CD14-positive monocyte (primary cell): ENCODE results near the gene SRRT. TPM values are rescaled to one million over a fixed set of nuclear protein-coding genes. Genes with fewer than 3 reads are reported as not detected.

Source experiments
- DNase-seq, 3 donors: peaks; one replicate each; pipeline ENCODE4 v3.0.0-alpha.2; 2011 to 2022
- H2AFZ ChIP-seq: 2 replicates; pipeline ENCODE4 v1.6.0; 2012; ENCODE audit warnings: mild to moderate bottlenecking, low read depth, low read length, inconsistent platforms; ENCODE audit not compliant: insufficient read depth, poor library complexity, severe bottlenecking
- H3K27ac ChIP-seq, 2 donors: 1 replicate in 1 of 2; 2 replicates in 1 of 2; pipeline ENCODE4 v1.5.1; 2012 to 2013; ENCODE audit warnings: low read length in 2 of 2, control low read depth in 1 of 2, inconsistent platforms in 1 of 2, low read depth in 1 of 2, mild to moderate bottlenecking in 1 of 2
- H3K27me3 ChIP-seq, 2 donors: one replicate each; pipeline versions ENCODE4 v1.6.0 to v1.6.1; 2011 to 2013; ENCODE audit warnings: low read length in 2 of 2; ENCODE audit not compliant: control insufficient read depth in 2 of 2, insufficient read depth in 2 of 2
- H3K36me3 ChIP-seq, 2 donors: replicated peaks in 1 of 2; 1 replicate in 1 of 2; 2 replicates in 1 of 2; pipeline versions ENCODE4 v1.5.1 to v1.6.1; 2012 to 2013; ENCODE audit warnings: low read length in 2 of 2, control low read depth in 1 of 2, inconsistent platforms in 1 of 2, mild to moderate bottlenecking in 1 of 2; ENCODE audit not compliant: insufficient read depth in 2 of 2, control insufficient read depth in 1 of 2
- H3K4me1 ChIP-seq, 2 donors: 1 replicate in 1 of 2; 2 replicates in 1 of 2; pipeline versions ENCODE4 v1.5.1 to v1.6.1; 2012 to 2013; ENCODE audit warnings: low read length in 2 of 2, control low read depth in 1 of 2, inconsistent platforms in 1 of 2, mild to moderate bottlenecking in 1 of 2, moderate library complexity in 1 of 2; ENCODE audit not compliant: insufficient read depth in 2 of 2, control insufficient read depth in 1 of 2
- H3K4me2 ChIP-seq: replicated peaks from 2 replicates; pipeline ENCODE3; 2012; ENCODE audit warnings: low read length, moderate library complexity, mild to moderate bottlenecking; ENCODE audit not compliant: poor library complexity, severe bottlenecking; ENCODE audit errors: extremely low read depth
- H3K4me3 ChIP-seq, 3 experiments: fragments of 200-600 bp in 1 of 3; sonication (generic) in 1 of 3; replicated peaks in 1 of 3; 1 replicate in 2 of 3; 2 replicates in 1 of 3; pipeline ENCODE4 v1.5.1; 2011 to 2013; ENCODE audit warnings: low read length in 3 of 3, mild to moderate bottlenecking in 3 of 3, control low read depth in 2 of 3, low read depth in 2 of 3, inconsistent platforms in 1 of 3, moderate library complexity in 1 of 3
- H3K79me2 ChIP-seq: 2 replicates; pipeline ENCODE4 v1.6.0; 2012; ENCODE audit warnings: mild to moderate bottlenecking, control low read depth, inconsistent platforms, low read length, moderate library complexity; ENCODE audit not compliant: insufficient read depth
- H3K9ac ChIP-seq: 2 replicates; pipeline ENCODE4 v1.6.0; 2017; ENCODE audit warnings: low read length, mild to moderate bottlenecking; ENCODE audit not compliant: insufficient read depth, poor library complexity, severe bottlenecking
- H3K9me3 ChIP-seq, 2 donors: replicated peaks in 1 of 2; 1 replicate in 1 of 2; 2 replicates in 1 of 2; pipeline versions ENCODE4 v1.5.1 to v1.6.1; 2012 to 2013; ENCODE audit warnings: low read length in 2 of 2, control low read depth in 1 of 2; ENCODE audit not compliant: control insufficient read depth in 1 of 2, insufficient read depth in 1 of 2
- H4K20me1 ChIP-seq: 2 replicates; pipeline ENCODE4 v1.6.0; 2012; ENCODE audit warnings: mild to moderate bottlenecking, low read length, control low read depth, moderate library complexity; ENCODE audit not compliant: insufficient read depth
- H3K27ac Mint-ChIP-seq, 7 donors: one replicate each; pipeline ENCODE4 v1.8.0; 2020; ENCODE audit warnings: mild to moderate bottlenecking in 7 of 7, mixed read lengths in 7 of 7, moderate library complexity in 6 of 7, inconsistent platforms in 2 of 7
- H3K27me3 Mint-ChIP-seq, 3 donors: one replicate each; pipeline ENCODE4 v1.8.0; 2021 to 2022; ENCODE audit warnings: low read depth in 3 of 3, mild to moderate bottlenecking in 3 of 3, mixed read lengths in 3 of 3, moderate library complexity in 3 of 3, inconsistent platforms in 1 of 3
- H3K36me3 Mint-ChIP-seq, 2 donors: one replicate each; pipeline ENCODE4 v1.8.0; 2020; ENCODE audit warnings: mixed read lengths in 2 of 2, inconsistent platforms in 1 of 2, mild to moderate bottlenecking in 1 of 2
- H3K4me1 Mint-ChIP-seq: one replicate; pipeline ENCODE4 v1.8.0; 2020; ENCODE audit warnings: mild to moderate bottlenecking, mixed read lengths
- H3K4me3 Mint-ChIP-seq, 2 donors: one replicate each; pipeline ENCODE4 v1.8.0; 2020; ENCODE audit warnings: mild to moderate bottlenecking in 2 of 2, mixed read lengths in 2 of 2, moderate library complexity in 1 of 2
- H3K9me3 Mint-ChIP-seq, 7 donors: one replicate each; pipeline ENCODE4 v1.8.0; 2020 to 2022; ENCODE audit warnings: mixed read lengths in 7 of 7, mild to moderate bottlenecking in 6 of 7, moderate library complexity in 6 of 7, inconsistent platforms in 2 of 7
- CTCF ChIP-seq: fragments of 200-600 bp; IDR thresholded peaks from one replicate; pipeline ENCODE4 v1.8.0; 2022; ENCODE audit warnings: antibody characterized with exemption, mild to moderate bottlenecking
- WGBS: methylation state at CpG from one replicate; pipeline ENCODE4 v1.1.5; 2013; ENCODE audit warnings: missing lambda C conversion rate; ENCODE audit not compliant: insufficient coverage; 5-methylcytosine and 5-hydroxymethylcytosine counted together
- intact Hi-C, 2 donors: fragments of 100-400 bp; cut with micrococcal nuclease; formaldehyde crosslinking; loops; one replicate each; pipeline versions ENCODE4 v1.15.0 to v1.15.1; 2023
- polyA plus RNA-seq, 3 donors: library from polyadenylated mRNA; depleted of rRNA in 1 of 3; unstranded in 2 of 3; stranded (reverse) in 1 of 3; fragments of 300-500 nt in 2 of 3; fragments of >200 nt in 1 of 3; fragmentation: Illumina TruSeq in 2 of 3; gene quantifications; 1 replicate in 2 of 3; 2 replicates in 1 of 3; pipeline ENCODE4 v1.2.3, GENCODE V29; 2012 to 2021

Gene SRRT
- polyA plus RNA-seq, 3 donors, result 26.9 to 116 (median 29.6) TPM

- peak overlapping the region; percentile 69 for H3K9ac ChIP-seq
- H3K4me2 ChIP-seq, result peak overlapping the region; percentile 88
- intact Hi-C loops, result no loop called here
- H3K36me3 ChIP-seq, result peaks cover 39 to 44% of the 10 kb centered on the region in 2 donors
- WGBS, result under 1% methylated on average over 35 of the region's 46 CpGs
- peaks cover 42% of the 10 kb centered on the region for H3K4me1 Mint-ChIP-seq
- peak; percentile 29 to 49 (median 36) for DNase-seq
- TF ChIP-seq CTCF, result no peak
- no peaks in the 10 kb centered on the region for H3K9me3 Mint-ChIP-seq
- H3K4me1 ChIP-seq, result peaks cover 28 to 38% of the 10 kb centered on the region in 2 donors
- H3K27me3 ChIP-seq, result no peaks in the 10 kb centered on the region
- peaks cover 44 to 45% of the 10 kb centered on the region in 2 donors for H3K36me3 Mint-ChIP-seq
- H3K27me3 Mint-ChIP-seq, result peaks cover 2 to 4% (median 2%) of the 10 kb centered on the region in 3 donors
- H3K27ac ChIP-seq, result peak overlapping the region in 1 of 2 donors; percentile 66
- peaks cover 6% of the 10 kb centered on the region for H3K79me2 ChIP-seq
- peak overlapping the region; percentile 4 to 74 (median 47) for H3K4me3 ChIP-seq
- peak overlapping the region in 4 of 7 donors; percentile 6 to 36 (median 19) for H3K27ac Mint-ChIP-seq
- H2AFZ ChIP-seq, result peak overlapping the region; percentile 85
- H3K9me3 ChIP-seq, result no peaks in the 10 kb centered on the region
- H3K4me3 Mint-ChIP-seq, result peak overlapping the region; percentile 83 to 94
- H4K20me1 ChIP-seq, result peaks cover 35% of the 10 kb centered on the region
These were observed 8.8 kb upstream of the SRRT start for GRCh38 chr7:100865938-100866728.

GRCh38 chr7:100866729-100867039 lies 8.2 kb upstream of the SRRT start:
- 33% methylated on average over 3 of the region's 5 CpGs for WGBS
- peaks cover 33 to 39% of the 10 kb centered on the region in 2 donors for H3K36me3 ChIP-seq

More at GRCh38 chr7:100866729-100867039, 8.2 kb upstream of the SRRT start:
- H2AFZ ChIP-seq, result peak overlapping the region; percentile 85
- intact Hi-C loops, result no loop called here
- H3K36me3 Mint-ChIP-seq, result peaks cover 44% of the 10 kb centered on the region in 2 donors
- no peak for DNase-seq
- H3K27me3 ChIP-seq, result no peaks in the 10 kb centered on the region
- peak overlapping the region; percentile 69 for H3K9ac ChIP-seq
- peaks cover 2 to 4% (median 3%) of the 10 kb centered on the region in 3 donors for H3K27me3 Mint-ChIP-seq
- H3K79me2 ChIP-seq, result peaks cover 6% of the 10 kb centered on the region
- peak overlapping the region in 4 of 7 donors; percentile 36 to 88 (median 53) for H3K27ac Mint-ChIP-seq
- H3K4me1 ChIP-seq, result peaks cover 28 to 38% of the 10 kb centered on the region in 2 donors
- no peak for TF ChIP-seq CTCF
- H3K9me3 Mint-ChIP-seq, result no peaks in the 10 kb centered on the region
- no peaks in the 10 kb centered on the region for H3K9me3 ChIP-seq
- peak overlapping the region; percentile 83 to 94 for H3K4me3 Mint-ChIP-seq
- peaks cover 44% of the 10 kb centered on the region for H3K4me1 Mint-ChIP-seq
- peak overlapping the region; percentile 4 to 74 (median 47) for H3K4me3 ChIP-seq
- H3K4me2 ChIP-seq, result peak overlapping the region; percentile 88
- H4K20me1 ChIP-seq, result peaks cover 29% of the 10 kb centered on the region
- H3K27ac ChIP-seq, result peak overlapping the region in 1 of 2 donors; percentile 66
